Body of pancreas (tissue), 4 donors: Measurements from ENCODE around the gene PRG2. TPM values are rescaled to one million over a fixed set of nuclear protein-coding genes. Genes with fewer than 3 reads are reported as not detected.

ENCODE experiments used
- ATAC-seq: fragments of 150-250 bp; one replicate; pipeline ENCODE4 v1.9.1; 2016
- DNase-seq, 4 donors: peaks; one replicate each; pipeline ENCODE4 v3.0.0-alpha.2; 2019
- H3K27ac ChIP-seq, 4 donors: fragments of 200-600 bp; sonication (generic); 1 replicate in 3 of 4; 2 replicates in 1 of 4; pipeline versions ENCODE4 v1.5.1 to v1.6.1; 2016 to 2019; ENCODE audit warnings: mild to moderate bottlenecking in 1 of 4, mixed read lengths in 1 of 4, moderate library complexity in 1 of 4
- H3K27me3 ChIP-seq, 2 donors: fragments of 200-600 bp; sonication (generic); one replicate each; pipeline ENCODE4 v1.6.0; 2016; ENCODE audit warnings: mild to moderate bottlenecking in 1 of 2
- H3K36me3 ChIP-seq, 2 donors: fragments of 200-600 bp; sonication (generic); replicated peaks in 1 of 2; 2 replicates each; pipeline ENCODE4 v1.5.1; 2016; ENCODE audit warnings: low read depth in 2 of 2; ENCODE audit not compliant: insufficient read depth in 1 of 2
- H3K4me1 ChIP-seq: fragments of 200-600 bp; sonication (generic); one replicate; pipeline ENCODE4 v1.6.0; 2016
- H3K4me3 ChIP-seq, 2 donors: fragments of 200-600 bp; sonication (generic); 1 replicate in 1 of 2; 2 replicates in 1 of 2; pipeline ENCODE4 v1.5.1; 2016 to 2019
- H3K9me3 ChIP-seq, 3 donors: fragments of 200-600 bp; sonication (generic); 1 replicate in 2 of 3; 2 replicates in 1 of 3; pipeline ENCODE4 v1.5.1; 2016
- CTCF ChIP-seq, 7 experiments: fragments of 450-650 bp in 4 of 7; fragments of 200-600 bp in 3 of 7; sonication (generic) in 3 of 7; IDR thresholded peaks; one replicate each; pipeline ENCODE4 v1.5.1; 2016 to 2019; ENCODE audit warnings: antibody characterized with exemption in 7 of 7
- POLR2A ChIP-seq, 3 donors: fragments of 450-650 bp; IDR thresholded peaks; one replicate each; pipeline ENCODE4 v1.6.1; 2016; ENCODE audit warnings: antibody characterized with exemption in 3 of 3, mild to moderate bottlenecking in 2 of 3
- WGBS, 2 donors: methylation state at CpG; one replicate each; pipeline ENCODE4 v1.1.5; 2017; 5-methylcytosine and 5-hydroxymethylcytosine counted together
- intact Hi-C: fragments of 100-400 bp; cut with DNase I; formaldehyde crosslinking; loops from one replicate; pipeline ENCODE4 v1.15.1; 2023
- total RNA-seq, 2 donors: library from RNA; depleted of rRNA; stranded (reverse); fragments of >200 nt; gene quantifications; one replicate each; pipeline ENCODE4 v1.1.0, GENCODE V29; 2016

PRG2 gene
- total RNA-seq, 2 donors from 2014 or later = not detected

GRCh38 chr11:57376095-57377090 lies 14.1 kb downstream of the PRG2 start:
- H3K4me3 ChIP-seq = no peak overlapping the region
- TF ChIP-seq POLR2A (IDR thresholded peaks at IDR 0.05) (no peak), CTCF (IDR thresholded peaks at IDR 0.05) (no peak)
- H3K27me3 ChIP-seq = no peaks in the 10 kb centered on the region
- no peaks in the 10 kb centered on the region for H3K36me3 ChIP-seq
- H3K9me3 ChIP-seq = no peaks in the 10 kb centered on the region
- no peak overlapping the region for H3K27ac ChIP-seq
- DNase-seq (no peak), ATAC-seq (no peak)
- intact Hi-C loops = no loop called here
- WGBS, 2 donors = 45 to 55% methylated on average over 13 to 23 of the region's 26 CpGs
- no peaks in the 10 kb centered on the region for H3K4me1 ChIP-seq

GRCh38 chr11:57375490-57375889 lies 15.0 kb downstream of the PRG2 start:
- Histone ChIP-seq H3K9me3 (no peaks in the 10 kb centered on the region), H3K4me3 (no peak overlapping the region), H3K4me1 (no peaks in the 10 kb centered on the region), H3K27ac (no peak overlapping the region), H3K36me3 (no peaks in the 10 kb centered on the region), H3K27me3 (no peaks in the 10 kb centered on the region)
- WGBS, 2 donors = 74 to 78% methylated on average over 2 of the region's 2 CpGs
- no peak for DNase-seq
- intact Hi-C loops = no loop called here
- no peak for ATAC-seq
- no peak for TF ChIP-seq POLR2A (IDR thresholded peaks at IDR 0.05)
- TF ChIP-seq CTCF (IDR thresholded peaks at IDR 0.05) = no peak

- no peak overlapping the region for H3K4me3 ChIP-seq
- ATAC-seq (no peak), DNase-seq (no peak)
- TF ChIP-seq POLR2A (IDR thresholded peaks at IDR 0.05) (no peak), CTCF (IDR thresholded peaks at IDR 0.05) (no peak)
- H3K4me1 ChIP-seq = no peaks in the 10 kb centered on the region
- no peak overlapping the region for H3K27ac ChIP-seq
- 92 to 94% methylated on average over 3 of the region's 3 CpGs for WGBS, 2 donors
- intact Hi-C loops = no loop called here
- H3K9me3 ChIP-seq = no peaks in the 10 kb centered on the region
- no peaks in the 10 kb centered on the region for H3K36me3 ChIP-seq
- no peaks in the 10 kb centered on the region for H3K27me3 ChIP-seq
Measured at GRCh38 chr11:57374966-57375365, 15.5 kb downstream of the PRG2 start.

GRCh38 chr11:57373146-57373545 lies 17.3 kb downstream of the PRG2 start:
- no peak overlapping the region for H3K4me3 ChIP-seq
- intact Hi-C loops = no loop called here
- WGBS, 2 donors = 52 to 62% methylated on average over 3 of the region's 3 CpGs
- no peaks in the 10 kb centered on the region for H3K27me3 ChIP-seq
- H3K27ac ChIP-seq = no peak overlapping the region
- DNase-seq (no peak), ATAC-seq (no peak)
- TF ChIP-seq POLR2A (IDR thresholded peaks at IDR 0.05) (no peak), CTCF (IDR thresholded peaks at IDR 0.05) (no peak)
- H3K36me3 ChIP-seq = no peaks in the 10 kb centered on the region
- H3K9me3 ChIP-seq = no peaks in the 10 kb centered on the region
- H3K4me1 ChIP-seq = no peaks in the 10 kb centered on the region

- H3K36me3 ChIP-seq = no peaks in the 10 kb centered on the region
- DNase-seq = no peak
- no peak overlapping the region for H3K27ac ChIP-seq
- TF ChIP-seq CTCF (IDR thresholded peaks at IDR 0.05) = no peak
- TF ChIP-seq POLR2A (IDR thresholded peaks at IDR 0.05) = no peak
- ATAC-seq = no peak
- intact Hi-C loops = no loop called here
- H3K4me3 ChIP-seq = no peak overlapping the region
- H3K9me3 ChIP-seq = no peaks in the 10 kb centered on the region
- H3K27me3 ChIP-seq = no peaks in the 10 kb centered on the region
- no peaks in the 10 kb centered on the region for H3K4me1 ChIP-seq
Measured at GRCh38 chr11:57370941-57371340, 19.5 kb downstream of the PRG2 start.
